Liver (tissue), 9 donors: Measurements from ENCODE around the gene TJAP1. TPM values are rescaled to one million over a fixed set of nuclear protein-coding genes. Genes with fewer than 3 reads are reported as not detected.

Experiments used
- DNase-seq: peaks from one replicate; pipeline ENCODE4 v3.0.0-alpha.2; 2017; ENCODE audit warnings: low spot score
- H3K27ac ChIP-seq, 2 donors: one replicate each; pipeline ENCODE4 v1.7.0; 2013; ENCODE audit warnings: inconsistent platforms in 2 of 2, low read length in 2 of 2, control low read depth in 1 of 2, low read depth in 1 of 2, mild to moderate bottlenecking in 1 of 2
- H3K27me3 ChIP-seq, 4 donors: one replicate each; pipeline versions ENCODE4 v1.6.1 to v1.7.0; 2013; ENCODE audit warnings: low read length in 3 of 4, inconsistent platforms in 1 of 4, mild to moderate bottlenecking in 1 of 4, moderate library complexity in 1 of 4; ENCODE audit not compliant: control insufficient read depth in 4 of 4, insufficient read depth in 4 of 4
- H3K36me3 ChIP-seq, 4 donors: one replicate each; pipeline versions ENCODE4 v1.6.1 to v1.7.0; 2013; ENCODE audit warnings: low read length in 3 of 4, mild to moderate bottlenecking in 3 of 4, low read depth in 1 of 4, moderate library complexity in 1 of 4; ENCODE audit not compliant: control insufficient read depth in 4 of 4, insufficient read depth in 3 of 4
- H3K4me1 ChIP-seq, 4 donors: one replicate each; pipeline versions ENCODE4 v1.6.1 to v1.7.0; 2013; ENCODE audit warnings: low read length in 3 of 4, mild to moderate bottlenecking in 3 of 4, moderate library complexity in 1 of 4; ENCODE audit not compliant: control insufficient read depth in 4 of 4, insufficient read depth in 4 of 4
- H3K4me3 ChIP-seq, 3 donors: one replicate each; pipeline versions ENCODE4 v1.6.1 to v1.7.0; 2013; ENCODE audit warnings: low read length in 3 of 3, control low read depth in 1 of 3, low read depth in 1 of 3, mild to moderate bottlenecking in 1 of 3
- H3K9ac ChIP-seq, 2 donors: one replicate each; pipeline ENCODE4 v1.7.0; 2013; ENCODE audit warnings: low read length in 2 of 2, mild to moderate bottlenecking in 2 of 2, moderate library complexity in 2 of 2, control low read depth in 1 of 2, low read depth in 1 of 2
- H3K9me3 ChIP-seq, 4 donors: one replicate each; pipeline versions ENCODE4 v1.6.1 to v1.7.0; 2013; ENCODE audit warnings: low read length in 3 of 4; ENCODE audit not compliant: control insufficient read depth in 4 of 4
- EGR1 ChIP-seq, 2 donors: IDR thresholded peaks; 2 replicates each; pipeline ENCODE4 v1.6.1; 2016 to 2018; ENCODE audit warnings: antibody characterized with exemption in 2 of 2, low read depth in 2 of 2
- FOXA1 ChIP-seq: IDR thresholded peaks from 2 replicates; pipeline ENCODE4 v1.6.1; 2016; ENCODE audit warnings: antibody characterized with exemption
- FOXA2 ChIP-seq: IDR thresholded peaks from 2 replicates; pipeline ENCODE4 v1.6.1; 2016; ENCODE audit warnings: antibody characterized with exemption
- GABPA ChIP-seq, 2 donors: IDR thresholded peaks in 1 of 2; conservative IDR thresholded peaks in 1 of 2; 2 replicates each; pipeline ENCODE4 v1.6.1; 2016; ENCODE audit warnings: antibody characterized with exemption in 2 of 2, mild to moderate bottlenecking in 1 of 2, moderate library complexity in 1 of 2
- HNF4A ChIP-seq, 2 donors: conservative IDR thresholded peaks; 2 replicates each; pipeline ENCODE4 v1.6.1; 2016; ENCODE audit warnings: antibody characterized with exemption in 2 of 2, mild to moderate bottlenecking in 2 of 2
- HNF4G ChIP-seq: IDR thresholded peaks from 2 replicates; pipeline ENCODE4 v1.6.1; 2016; ENCODE audit warnings: antibody characterized with exemption
- JUND ChIP-seq, 2 donors: IDR thresholded peaks; 2 replicates each; pipeline ENCODE4 v1.6.1; 2016; ENCODE audit warnings: antibody characterized with exemption in 2 of 2
- NR2F2 ChIP-seq: IDR thresholded peaks from 2 replicates; pipeline ENCODE4 v1.6.1; 2016; ENCODE audit warnings: antibody characterized with exemption
- RAD21 ChIP-seq, 2 donors: IDR thresholded peaks; 2 replicates each; pipeline ENCODE4 v1.6.1; 2016; ENCODE audit warnings: antibody characterized with exemption in 2 of 2, mild to moderate bottlenecking in 2 of 2
- RXRA ChIP-seq, 2 donors: IDR thresholded peaks; 2 replicates each; pipeline ENCODE4 v1.6.1; 2017 to 2018; ENCODE audit warnings: antibody characterized with exemption in 2 of 2, mild to moderate bottlenecking in 1 of 2
- SP1 ChIP-seq: IDR thresholded peaks from 2 replicates; pipeline ENCODE4 v1.6.1; 2018; ENCODE audit warnings: antibody characterized with exemption, mild to moderate bottlenecking
- TAF1 ChIP-seq: conservative IDR thresholded peaks from 2 replicates; pipeline ENCODE4 v1.6.1; 2016; ENCODE audit warnings: antibody characterized with exemption, mild to moderate bottlenecking
- YY1 ChIP-seq: IDR thresholded peaks from 2 replicates; pipeline ENCODE4 v1.6.1; 2016; ENCODE audit warnings: antibody characterized with exemption, mild to moderate bottlenecking
- whole genome bisulfite sequencing: extraction: QIAGEN DNeasy Blood & Tissue Kit; methylation state at CpG from one replicate; pipeline ENCODE4 v1.1.7; 2013; 5-methylcytosine and 5-hydroxymethylcytosine counted together
- polyA plus RNA-seq, 2 donors: library from polyadenylated mRNA; stranded (reverse) in 1 of 2; unstranded in 1 of 2; fragments of 200-250 nt in 1 of 2; fragments of >200 nt in 1 of 2; fragmentation: Nextera tagmentation in 1 of 2; extraction: Ambion mirVana in 1 of 2; gene quantifications; one replicate each; pipeline versions ENCODE4 v1.2.1 to v1.2.3, GENCODE V29; 2013 to 2015
- total RNA-seq, 2 donors: library from RNA; depleted of rRNA; stranded (reverse); fragments of >200 nt; gene quantifications; one replicate each; pipeline ENCODE4 v1.2.3, GENCODE V29; 2014
- TF ChIP-seq, protein P1 (sequence below): IDR thresholded peaks from 2 replicates; pipeline ENCODE4 v1.6.1; 2016; ENCODE audit warnings: antibody characterized with exemption, mild to moderate bottlenecking
- TF ChIP-seq, protein P2 (sequence below): IDR thresholded peaks from 2 replicates; pipeline ENCODE4 v1.6.1; 2016; ENCODE audit warnings: antibody characterized with exemption
- TF ChIP-seq, protein P3 (sequence below): fragments of 150-350 bp; IDR thresholded peaks from 2 replicates; pipeline ENCODE4 v1.5.1; 2017; ENCODE audit warnings: improper control_type of control experiment, low read depth, low read length; ENCODE audit not compliant: missing input control
- TF ChIP-seq, protein P4 (sequence below): IDR thresholded peaks from 2 replicates; pipeline ENCODE4 v1.6.1; 2016; ENCODE audit warnings: antibody characterized with exemption
- TF ChIP-seq, protein P5 (sequence below): IDR thresholded peaks from 2 replicates; pipeline ENCODE4 v1.6.1; 2016; ENCODE audit warnings: antibody characterized with exemption
- donor health status: healthy.
- donor health status: healthy.
- donor health status: healthy.
- donor health status: healthy.
- donor health status: healthy.

The TJAP1 gene
- total and polyA plus RNA-seq, 4 donors: 6.9 to 10.3 (median 7.8) TPM

DNA sequence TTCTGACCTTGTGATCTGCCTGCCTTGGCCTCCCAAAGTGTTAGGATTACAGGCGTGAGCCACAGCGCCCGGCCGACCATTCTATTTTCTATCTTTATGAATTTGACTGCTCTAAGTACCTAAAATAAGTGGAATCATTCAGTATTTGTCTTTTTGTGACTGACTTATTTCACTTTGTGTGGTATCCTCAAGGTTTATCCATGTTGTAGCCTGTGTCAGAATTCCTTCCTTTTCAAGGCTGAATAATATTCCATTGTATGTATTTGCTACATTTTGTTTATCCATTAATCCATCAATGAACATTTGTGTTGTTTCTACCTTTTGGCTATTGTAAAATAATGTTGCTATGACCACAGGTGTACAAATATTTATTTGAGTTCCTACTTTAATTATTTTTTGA is 4.9 kb upstream of the TJAP1 start:
- H3K9ac ChIP-seq: no peak overlapping the region
- H3K4me3 ChIP-seq: no peak overlapping the region
- no peak for TF ChIP-seq RAD21 (IDR thresholded peaks at IDR 0.05)
- no peak for TF ChIP-seq RXRA (IDR thresholded peaks at IDR 0.05)
- TF ChIP-seq FOXA2: no peak
- TF ChIP-seq GABPA (IDR thresholded peaks at IDR 0.05 in 1 of 2, conservative IDR thresholded peaks at IDR 0.05 in 1 of 2): no peak
- no peak for TF ChIP-seq NR2F2
- no peak for TF ChIP-seq EGR1 (IDR thresholded peaks at IDR 0.05; ENCODE audit: low read depth in 2 of 2)
- no peak for TF ChIP-seq HNF4A (conservative IDR thresholded peaks at IDR 0.05)
- TF ChIP-seq, protein P1, sequence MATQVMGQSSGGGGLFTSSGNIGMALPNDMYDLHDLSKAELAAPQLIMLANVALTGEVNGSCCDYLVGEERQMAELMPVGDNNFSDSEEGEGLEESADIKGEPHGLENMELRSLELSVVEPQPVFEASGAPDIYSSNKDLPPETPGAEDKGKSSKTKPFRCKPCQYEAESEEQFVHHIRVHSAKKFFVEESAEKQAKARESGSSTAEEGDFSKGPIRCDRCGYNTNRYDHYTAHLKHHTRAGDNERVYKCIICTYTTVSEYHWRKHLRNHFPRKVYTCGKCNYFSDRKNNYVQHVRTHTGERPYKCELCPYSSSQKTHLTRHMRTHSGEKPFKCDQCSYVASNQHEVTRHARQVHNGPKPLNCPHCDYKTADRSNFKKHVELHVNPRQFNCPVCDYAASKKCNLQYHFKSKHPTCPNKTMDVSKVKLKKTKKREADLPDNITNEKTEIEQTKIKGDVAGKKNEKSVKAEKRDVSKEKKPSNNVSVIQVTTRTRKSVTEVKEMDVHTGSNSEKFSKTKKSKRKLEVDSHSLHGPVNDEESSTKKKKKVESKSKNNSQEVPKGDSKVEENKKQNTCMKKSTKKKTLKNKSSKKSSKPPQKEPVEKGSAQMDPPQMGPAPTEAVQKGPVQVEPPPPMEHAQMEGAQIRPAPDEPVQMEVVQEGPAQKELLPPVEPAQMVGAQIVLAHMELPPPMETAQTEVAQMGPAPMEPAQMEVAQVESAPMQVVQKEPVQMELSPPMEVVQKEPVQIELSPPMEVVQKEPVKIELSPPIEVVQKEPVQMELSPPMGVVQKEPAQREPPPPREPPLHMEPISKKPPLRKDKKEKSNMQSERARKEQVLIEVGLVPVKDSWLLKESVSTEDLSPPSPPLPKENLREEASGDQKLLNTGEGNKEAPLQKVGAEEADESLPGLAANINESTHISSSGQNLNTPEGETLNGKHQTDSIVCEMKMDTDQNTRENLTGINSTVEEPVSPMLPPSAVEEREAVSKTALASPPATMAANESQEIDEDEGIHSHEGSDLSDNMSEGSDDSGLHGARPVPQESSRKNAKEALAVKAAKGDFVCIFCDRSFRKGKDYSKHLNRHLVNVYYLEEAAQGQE: no peak
- TF ChIP-seq YY1: no peak
- TF ChIP-seq, protein P2, sequence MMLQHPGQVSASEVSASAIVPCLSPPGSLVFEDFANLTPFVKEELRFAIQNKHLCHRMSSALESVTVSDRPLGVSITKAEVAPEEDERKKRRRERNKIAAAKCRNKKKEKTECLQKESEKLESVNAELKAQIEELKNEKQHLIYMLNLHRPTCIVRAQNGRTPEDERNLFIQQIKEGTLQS: no peak
- TF ChIP-seq JUND (IDR thresholded peaks at IDR 0.05): no peak
- no peak for TF ChIP-seq HNF4G
- TF ChIP-seq, protein P3, sequence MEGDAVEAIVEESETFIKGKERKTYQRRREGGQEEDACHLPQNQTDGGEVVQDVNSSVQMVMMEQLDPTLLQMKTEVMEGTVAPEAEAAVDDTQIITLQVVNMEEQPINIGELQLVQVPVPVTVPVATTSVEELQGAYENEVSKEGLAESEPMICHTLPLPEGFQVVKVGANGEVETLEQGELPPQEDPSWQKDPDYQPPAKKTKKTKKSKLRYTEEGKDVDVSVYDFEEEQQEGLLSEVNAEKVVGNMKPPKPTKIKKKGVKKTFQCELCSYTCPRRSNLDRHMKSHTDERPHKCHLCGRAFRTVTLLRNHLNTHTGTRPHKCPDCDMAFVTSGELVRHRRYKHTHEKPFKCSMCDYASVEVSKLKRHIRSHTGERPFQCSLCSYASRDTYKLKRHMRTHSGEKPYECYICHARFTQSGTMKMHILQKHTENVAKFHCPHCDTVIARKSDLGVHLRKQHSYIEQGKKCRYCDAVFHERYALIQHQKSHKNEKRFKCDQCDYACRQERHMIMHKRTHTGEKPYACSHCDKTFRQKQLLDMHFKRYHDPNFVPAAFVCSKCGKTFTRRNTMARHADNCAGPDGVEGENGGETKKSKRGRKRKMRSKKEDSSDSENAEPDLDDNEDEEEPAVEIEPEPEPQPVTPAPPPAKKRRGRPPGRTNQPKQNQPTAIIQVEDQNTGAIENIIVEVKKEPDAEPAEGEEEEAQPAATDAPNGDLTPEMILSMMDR: no peak
- no peak for TF ChIP-seq FOXA1
- no peak for TF ChIP-seq TAF1
- TF ChIP-seq, protein P4, sequence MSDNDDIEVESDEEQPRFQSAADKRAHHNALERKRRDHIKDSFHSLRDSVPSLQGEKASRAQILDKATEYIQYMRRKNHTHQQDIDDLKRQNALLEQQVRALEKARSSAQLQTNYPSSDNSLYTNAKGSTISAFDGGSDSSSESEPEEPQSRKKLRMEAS: no peak
- TF ChIP-seq SP1: no peak
- TF ChIP-seq, protein P5, sequence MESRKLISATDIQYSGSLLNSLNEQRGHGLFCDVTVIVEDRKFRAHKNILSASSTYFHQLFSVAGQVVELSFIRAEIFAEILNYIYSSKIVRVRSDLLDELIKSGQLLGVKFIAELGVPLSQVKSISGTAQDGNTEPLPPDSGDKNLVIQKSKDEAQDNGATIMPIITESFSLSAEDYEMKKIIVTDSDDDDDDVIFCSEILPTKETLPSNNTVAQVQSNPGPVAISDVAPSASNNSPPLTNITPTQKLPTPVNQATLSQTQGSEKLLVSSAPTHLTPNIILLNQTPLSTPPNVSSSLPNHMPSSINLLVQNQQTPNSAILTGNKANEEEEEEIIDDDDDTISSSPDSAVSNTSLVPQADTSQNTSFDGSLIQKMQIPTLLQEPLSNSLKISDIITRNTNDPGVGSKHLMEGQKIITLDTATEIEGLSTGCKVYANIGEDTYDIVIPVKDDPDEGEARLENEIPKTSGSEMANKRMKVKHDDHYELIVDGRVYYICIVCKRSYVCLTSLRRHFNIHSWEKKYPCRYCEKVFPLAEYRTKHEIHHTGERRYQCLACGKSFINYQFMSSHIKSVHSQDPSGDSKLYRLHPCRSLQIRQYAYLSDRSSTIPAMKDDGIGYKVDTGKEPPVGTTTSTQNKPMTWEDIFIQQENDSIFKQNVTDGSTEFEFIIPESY: no peak
- no peaks in the 10 kb centered on the region for H3K27me3 ChIP-seq
- H3K4me1 ChIP-seq: peaks cover 0 to 4% (median 0%) of the 10 kb centered on the region in 4 donors
- 98% methylated on average over 4 of the region's 4 CpGs for WGBS
- no peak for DNase-seq
- no peaks in the 10 kb centered on the region for H3K9me3 ChIP-seq
- no peaks in the 10 kb centered on the region for H3K36me3 ChIP-seq
- no peak overlapping the region for H3K27ac ChIP-seq
